ENCODE data around the gene PPM1E. TPM values are rescaled to one million over a fixed set of nuclear protein-coding genes. Genes with fewer than 3 reads are reported as not detected.

The PPM1E gene
- polyA plus RNA-seq, 1 donor from 2014 or later = 39.5 TPM

DNA sequence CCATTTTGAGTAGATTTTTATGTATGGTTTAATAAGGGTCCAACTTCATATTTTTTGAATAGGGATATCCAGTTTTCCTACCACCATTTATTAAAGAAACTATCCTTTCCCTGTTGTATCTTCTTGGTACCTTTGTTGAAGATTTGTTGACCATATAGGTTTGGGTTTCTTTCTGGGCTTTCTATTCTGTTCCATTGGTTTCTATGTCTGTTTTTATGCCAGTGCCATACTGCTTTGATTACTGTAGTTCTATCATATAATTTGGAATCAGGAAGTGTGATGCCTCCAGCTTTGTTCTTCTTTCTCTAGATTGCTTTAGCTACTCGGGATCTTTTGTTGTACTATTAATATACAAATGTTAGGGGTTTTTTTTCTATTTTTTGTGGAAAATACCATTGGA, 46.5 kb downstream of the PPM1E start:
- H3K9ac ChIP-seq (ENCODE audit: low read length) = no peak overlapping the region
- H2AFZ ChIP-seq (ENCODE audit: low read depth, low read length) = no peak overlapping the region
- H3K27me3 ChIP-seq (ENCODE audit: insufficient read depth, low read depth, low read length) = no peaks in the 10 kb centered on the region
- TF ChIP-seq MXI1 (conservative IDR thresholded peaks at IDR 0.05; ENCODE audit: poor library complexity, severe bottlenecking) (no peak), EP300 (conservative IDR thresholded peaks at IDR 0.05; ENCODE audit: poor library complexity, severe bottlenecking) (no peak), SMC3 (conservative IDR thresholded peaks at IDR 0.05; ENCODE audit: poor library complexity) (no peak), RAD21 (conservative IDR thresholded peaks at IDR 0.05) (no peak), REST (IDR thresholded peaks at IDR 0.05; ENCODE audit: borderline replicate concordance) (no peak), EZH2 (IDR thresholded peaks at IDR 0.05; ENCODE audit: borderline replicate concordance, insufficient read depth, low read length, poor library complexity, severe bottlenecking) (no peak), CTCF (IDR thresholded peaks at IDR 0.05; ENCODE audit: poor library complexity, severe bottlenecking) (no peak), POLR2AphosphoS5 (IDR thresholded peaks at IDR 0.05) (no peak), TAF1 (IDR thresholded peaks at IDR 0.05; ENCODE audit: low read depth) (no peak)
- H3K27ac ChIP-seq (ENCODE audit: low read length) = no peak overlapping the region
- H4K20me1 ChIP-seq (ENCODE audit: insufficient read depth) = no peaks in the 10 kb centered on the region
- H3F3A ChIP-seq (ENCODE audit: insufficient read depth, low read length, poor library complexity, severe bottlenecking) = no peaks in the 10 kb centered on the region
- H3K9me2 ChIP-seq (ENCODE audit: insufficient read depth, low read length) = no peaks in the 10 kb centered on the region
- no peaks in the 10 kb centered on the region for H3K9me3 ChIP-seq (ENCODE audit: low read length)
- peaks cover 34% of the 10 kb centered on the region for H3K79me2 ChIP-seq (replicated peaks; ENCODE audit: insufficient read depth, low read length)
- no peaks in the 10 kb centered on the region for H3K36me3 ChIP-seq (ENCODE audit: insufficient read depth, low read length)
- H3K4me3 ChIP-seq (ENCODE audit: low read length) = no peak overlapping the region
- no peak overlapping the region for H3K4me2 ChIP-seq (ENCODE audit: low read length)

DNA sequence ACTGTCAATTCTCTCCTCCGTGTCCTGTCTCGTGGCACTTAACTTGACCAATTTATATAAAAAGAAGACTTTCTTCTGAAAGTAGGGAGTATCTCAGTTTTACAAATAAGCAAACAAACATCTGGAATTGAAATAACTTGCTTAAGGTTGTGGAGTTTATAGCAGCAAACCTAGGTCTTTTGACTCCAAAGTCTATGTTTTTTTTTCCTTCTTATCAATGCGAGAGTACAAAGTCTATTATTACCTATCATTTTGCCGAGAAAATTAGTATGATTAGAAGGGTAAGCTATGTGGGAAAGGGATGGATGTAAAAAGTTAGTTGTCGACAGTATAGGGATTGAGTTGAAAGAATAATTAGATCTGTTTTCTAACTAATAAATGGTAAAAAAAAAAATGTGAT, 50.4 kb downstream of the PPM1E start:
- Histone ChIP-seq H3K27ac (ENCODE audit: low read length) (no peak overlapping the region), H3K9me3 (ENCODE audit: low read length) (no peaks in the 10 kb centered on the region), H3K9me2 (ENCODE audit: insufficient read depth, low read length) (no peaks in the 10 kb centered on the region), H3K9ac (ENCODE audit: low read length) (no peak overlapping the region), H4K20me1 (ENCODE audit: insufficient read depth) (no peaks in the 10 kb centered on the region), H3K4me3 (ENCODE audit: low read length) (no peak overlapping the region), H3K79me2 (replicated peaks; ENCODE audit: insufficient read depth, low read length) (peaks cover 35% of the 10 kb centered on the region), H2AFZ (ENCODE audit: low read depth, low read length) (no peak overlapping the region), H3F3A (ENCODE audit: insufficient read depth, low read length, poor library complexity, severe bottlenecking) (no peaks in the 10 kb centered on the region), H3K27me3 (ENCODE audit: insufficient read depth, low read depth, low read length) (no peaks in the 10 kb centered on the region), H3K36me3 (ENCODE audit: insufficient read depth, low read length) (no peaks in the 10 kb centered on the region), H3K4me2 (ENCODE audit: low read length) (no peak overlapping the region)
- TF ChIP-seq SMC3 (conservative IDR thresholded peaks at IDR 0.05; ENCODE audit: poor library complexity) (no peak), EZH2 (IDR thresholded peaks at IDR 0.05; ENCODE audit: borderline replicate concordance, insufficient read depth, low read length, poor library complexity, severe bottlenecking) (no peak), POLR2AphosphoS5 (IDR thresholded peaks at IDR 0.05) (no peak), TAF1 (IDR thresholded peaks at IDR 0.05; ENCODE audit: low read depth) (no peak), EP300 (conservative IDR thresholded peaks at IDR 0.05; ENCODE audit: poor library complexity, severe bottlenecking) (no peak), CTCF (IDR thresholded peaks at IDR 0.05; ENCODE audit: poor library complexity, severe bottlenecking) (no peak), RAD21 (conservative IDR thresholded peaks at IDR 0.05) (no peak), MXI1 (conservative IDR thresholded peaks at IDR 0.05; ENCODE audit: poor library complexity, severe bottlenecking) (no peak), REST (IDR thresholded peaks at IDR 0.05; ENCODE audit: borderline replicate concordance) (no peak)
